SW 1271 (cell line): ENCODE results near the gene ZBTB39.
A peak's percentile ranks its signal among the peaks of the same experiment; 100 is the strongest.
"Not testable (repeated sequence)": the region's sequence is repeated elsewhere in the genome, so short reads cannot be mapped to it uniquely, and the experiment has no call there.

Source experiments
- DNase-seq, 2 experiments: peaks; one replicate each; lab custom pipeline; 2025; lab: John Stamatoyannopoulos, UW

The ZBTB39 gene

DNA sequence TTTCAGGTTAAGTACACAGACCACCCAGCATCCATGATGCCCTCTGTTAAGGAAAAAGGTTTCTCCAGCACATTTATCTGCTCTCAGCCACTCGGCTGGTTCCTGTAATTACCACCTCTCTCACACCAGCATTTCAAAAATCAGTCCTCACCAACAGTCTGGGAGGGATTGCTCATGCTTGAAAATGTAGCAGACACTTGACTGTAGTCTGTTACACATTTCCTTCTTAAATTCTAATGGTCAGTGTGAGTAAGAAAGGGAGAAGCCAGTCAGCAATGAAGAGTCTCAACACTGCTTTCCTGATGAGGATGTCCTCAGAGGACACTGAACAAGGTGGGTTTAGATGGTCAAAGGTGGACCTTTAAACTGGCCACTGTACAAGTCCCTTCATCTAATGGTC is 6.0 kb downstream of the ZBTB39 start:
- no peak for DNase-seq

GRCh38 chr12:56999456-56999855 is 6.9 kb downstream of the ZBTB39 start:
- no peak for DNase-seq

- no peak for DNase-seq
Observed at GRCh38 chr12:56998981-56999380, 7.4 kb downstream of the ZBTB39 start.

GRCh38 chr12:56998316-56998715 is 8.0 kb downstream of the ZBTB39 start:
- no peak for DNase-seq

GRCh38 chr12:56996793-56997545 is 9.4 kb downstream of the ZBTB39 start:
- no peak for DNase-seq

- no peak for DNase-seq
Observed at GRCh38 chr12:56995930-56996496, 10.3 kb downstream of the ZBTB39 start.

DNA sequence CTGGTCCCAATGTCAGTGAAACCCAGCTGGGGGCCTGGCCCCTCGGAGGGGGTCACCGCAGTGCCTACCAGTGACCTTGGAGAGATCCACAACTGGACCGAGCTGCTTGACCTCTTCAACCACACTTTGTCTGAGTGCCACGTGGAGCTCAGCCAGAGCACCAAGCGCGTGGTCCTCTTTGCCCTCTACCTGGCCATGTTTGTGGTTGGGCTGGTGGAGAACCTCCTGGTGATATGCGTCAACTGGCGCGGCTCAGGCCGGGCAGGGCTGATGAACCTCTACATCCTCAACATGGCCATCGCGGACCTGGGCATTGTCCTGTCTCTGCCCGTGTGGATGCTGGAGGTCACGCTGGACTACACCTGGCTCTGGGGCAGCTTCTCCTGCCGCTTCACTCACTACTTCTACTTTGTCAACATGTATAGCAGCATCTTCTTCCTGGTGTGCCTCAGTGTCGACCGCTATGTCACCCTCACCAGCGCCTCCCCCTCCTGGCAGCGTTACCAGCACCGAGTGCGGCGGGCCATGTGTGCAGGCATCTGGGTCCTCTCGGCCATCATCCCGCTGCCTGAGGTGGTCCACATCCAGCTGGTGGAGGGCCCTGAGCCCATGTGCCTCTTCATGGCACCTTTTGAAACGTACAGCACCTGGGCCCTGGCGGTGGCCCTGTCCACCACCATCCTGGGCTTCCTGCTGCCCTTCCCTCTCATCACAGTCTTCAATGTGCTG is 11.0 kb downstream of the ZBTB39 start:
- no peak for DNase-seq

DNA sequence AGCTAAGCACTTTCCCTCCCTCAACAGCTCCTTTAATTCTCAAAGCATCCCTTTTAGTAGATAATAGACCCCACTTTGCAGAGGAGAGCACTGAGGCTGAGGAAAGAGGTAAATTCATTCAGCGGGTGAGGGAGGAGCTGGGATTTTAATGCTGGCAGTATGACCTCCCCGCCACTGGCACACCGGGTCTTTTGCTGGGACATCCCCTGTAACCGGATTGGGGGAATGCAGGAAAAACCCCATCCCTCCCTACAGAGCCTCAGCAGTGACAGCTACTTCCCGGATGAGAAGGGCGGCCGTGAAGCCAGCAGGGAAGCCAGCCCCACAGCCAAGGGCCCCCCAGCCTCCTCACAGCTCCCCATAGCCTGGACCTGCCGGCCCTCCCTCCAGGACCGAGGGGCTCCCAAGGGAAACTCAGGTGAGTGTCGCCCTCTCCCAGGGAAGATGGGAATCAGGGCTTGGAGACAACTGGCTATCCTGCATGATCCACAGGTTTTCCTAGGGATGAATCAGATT is 12.1 kb downstream of the ZBTB39 start:
- no peak for DNase-seq

- DNase-seq, result no peak
Observed at GRCh38 chr12:56993346-56993745, 13.0 kb downstream of the ZBTB39 start.

DNA sequence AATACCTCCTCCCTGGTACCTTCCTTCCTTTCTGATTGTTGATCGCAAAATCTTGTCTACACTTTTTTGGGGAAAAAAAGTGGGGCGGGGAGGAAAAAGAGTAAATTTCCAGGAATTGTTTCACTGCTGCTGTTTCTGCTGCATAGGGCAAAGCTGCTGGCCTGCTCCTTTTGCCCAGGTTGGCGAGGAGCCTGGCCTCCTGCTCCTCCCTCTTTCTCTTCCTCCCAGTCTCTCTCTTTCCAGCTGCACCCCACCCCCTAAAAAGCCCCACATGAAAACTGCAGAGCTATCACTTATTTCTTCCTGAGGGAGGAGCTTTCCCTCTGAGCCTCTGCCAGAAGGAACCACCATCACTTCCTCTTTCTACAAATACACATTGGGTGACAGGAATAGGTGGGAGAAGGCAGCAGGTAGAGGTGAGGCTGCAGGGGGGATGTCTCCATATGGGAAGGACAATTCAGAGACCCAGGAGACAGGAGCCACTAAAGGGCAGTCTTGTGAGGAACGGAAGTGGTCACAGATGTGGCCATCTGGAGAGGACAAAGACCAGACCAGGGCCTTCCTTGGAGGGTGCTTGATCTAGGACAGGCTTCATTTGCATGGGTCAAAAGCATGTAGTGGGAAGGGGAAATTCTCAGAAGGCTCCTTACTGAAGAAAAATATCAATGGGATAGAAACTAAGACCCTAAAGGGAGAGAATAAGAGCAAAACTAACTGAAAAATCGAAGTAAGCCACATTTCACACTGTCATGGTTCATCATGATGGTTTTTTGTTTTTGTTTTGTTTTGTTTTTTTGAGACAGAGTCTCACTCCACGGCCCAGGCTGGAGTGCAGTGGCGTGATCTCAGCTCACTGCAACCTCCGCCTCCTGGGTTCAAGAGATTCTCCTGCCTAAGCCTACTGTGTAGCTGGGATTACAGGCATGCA is 14.8 kb downstream of the ZBTB39 start:
- no peak for DNase-seq

- no peak for DNase-seq
Observed at GRCh38 chr12:56990648-56991318, 15.6 kb downstream of the ZBTB39 start.

DNA sequence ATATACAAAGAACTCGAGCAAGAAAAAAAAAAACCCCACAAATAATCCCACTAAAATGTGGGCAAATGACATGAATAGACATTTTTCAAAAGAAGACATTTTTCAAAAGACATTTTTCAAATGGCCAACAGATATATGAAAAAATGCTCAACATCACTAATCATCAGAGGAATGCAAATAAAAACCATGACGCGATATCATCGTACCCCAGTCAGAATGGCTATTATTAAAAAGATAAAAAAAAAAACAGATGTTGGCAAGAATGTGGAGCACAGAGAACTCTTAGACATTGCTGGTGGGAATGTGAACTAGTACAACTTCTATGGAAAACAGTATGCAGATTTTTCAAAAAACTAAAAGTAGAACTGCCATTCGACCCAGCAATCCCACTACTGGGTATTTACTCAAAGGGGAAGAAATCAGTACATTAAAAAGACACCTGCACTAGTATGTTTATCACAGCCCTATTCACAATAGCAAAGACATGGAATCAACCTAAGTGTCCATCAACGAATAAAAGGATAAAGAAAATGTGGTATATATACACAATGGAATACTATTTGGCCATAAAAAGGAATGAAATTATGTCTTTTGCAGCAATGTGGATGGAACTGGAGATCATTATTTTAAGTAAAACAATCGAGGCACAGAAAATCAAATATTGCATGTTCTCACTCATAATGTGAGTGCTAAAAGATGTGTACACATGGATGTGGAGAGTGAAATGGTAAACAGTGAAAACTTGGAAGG is 16.3 kb downstream of the ZBTB39 start:
- DNase-seq, result no peak

DNA sequence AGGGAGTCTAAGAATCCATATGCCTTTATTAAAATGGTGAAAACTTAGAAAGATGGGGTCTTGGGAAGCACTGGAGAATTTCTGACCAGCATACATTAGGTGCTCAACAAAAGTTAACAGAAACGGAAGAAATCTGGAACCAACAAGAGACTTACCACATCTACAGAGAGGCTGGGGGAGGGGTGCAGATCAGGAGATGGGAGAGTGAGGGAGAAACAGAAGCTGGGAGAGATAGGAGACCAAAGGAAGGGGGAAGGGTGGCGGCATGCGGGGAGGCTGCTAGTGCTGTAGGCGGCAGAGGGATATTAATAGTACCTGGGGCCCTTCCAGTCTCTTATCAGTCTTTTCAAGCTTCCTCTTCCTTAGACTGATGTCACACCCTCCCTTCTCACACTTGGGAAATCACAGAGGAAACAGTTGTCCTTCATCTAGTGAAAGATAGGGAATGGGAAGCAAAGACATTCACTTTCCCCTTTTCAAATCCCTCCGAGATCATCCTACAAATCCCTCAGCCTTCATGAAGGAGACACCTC is 18.1 kb downstream of the ZBTB39 start:
- DNase-seq, result no peak

DNA sequence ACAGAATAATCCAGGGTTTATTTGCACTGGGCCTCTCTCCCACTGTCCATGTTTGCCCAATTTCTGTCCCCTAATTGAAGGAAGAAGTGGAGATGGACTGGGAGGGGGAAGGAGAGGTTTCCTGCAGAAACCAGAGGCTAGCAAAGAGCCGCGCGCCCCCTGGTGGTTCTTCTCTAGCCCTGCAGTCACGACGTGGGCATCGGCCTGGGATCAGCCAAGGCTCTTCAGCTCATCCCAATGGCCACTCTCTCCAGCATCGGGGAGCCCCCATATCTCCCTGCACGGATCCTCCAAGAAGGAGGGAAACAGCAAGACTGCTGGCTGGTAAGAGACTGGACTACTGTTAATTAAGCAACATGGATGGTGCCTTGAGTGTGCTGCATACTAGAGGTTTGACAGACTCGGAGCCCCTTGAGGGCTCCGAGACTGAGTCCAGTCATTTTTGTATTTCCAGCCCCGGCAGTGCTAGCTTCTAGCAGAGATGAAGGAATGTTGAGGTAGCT is 18.7 kb downstream of the ZBTB39 start:
- peak; percentile 22 to 75 for DNase-seq

- DNase-seq, result no peak
Observed at GRCh38 chr12:56987011-56987410, 19.3 kb downstream of the ZBTB39 start.

DNA sequence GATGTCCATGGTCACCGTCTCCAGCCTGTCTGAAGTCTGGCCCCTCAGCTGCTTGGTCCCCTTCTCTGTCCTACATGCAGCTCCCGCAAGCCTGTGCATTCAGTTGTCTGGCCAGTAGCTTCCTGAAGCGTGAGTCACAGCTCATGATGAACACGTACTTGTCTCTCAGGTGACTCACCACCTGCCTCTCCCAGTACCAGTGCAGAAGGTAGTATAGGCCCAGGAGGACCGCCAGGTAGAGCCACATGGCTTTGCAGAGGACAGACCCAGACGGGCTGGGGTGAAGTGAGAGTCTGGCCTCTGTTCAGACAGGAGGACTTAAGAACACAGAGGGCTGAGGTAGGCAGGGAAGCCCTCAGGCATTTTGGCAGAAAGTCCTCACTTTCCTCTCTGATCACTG is 20.6 kb downstream of the ZBTB39 start:
- DNase-seq, result peak in 1 of 2 experiments; percentile 30

DNA sequence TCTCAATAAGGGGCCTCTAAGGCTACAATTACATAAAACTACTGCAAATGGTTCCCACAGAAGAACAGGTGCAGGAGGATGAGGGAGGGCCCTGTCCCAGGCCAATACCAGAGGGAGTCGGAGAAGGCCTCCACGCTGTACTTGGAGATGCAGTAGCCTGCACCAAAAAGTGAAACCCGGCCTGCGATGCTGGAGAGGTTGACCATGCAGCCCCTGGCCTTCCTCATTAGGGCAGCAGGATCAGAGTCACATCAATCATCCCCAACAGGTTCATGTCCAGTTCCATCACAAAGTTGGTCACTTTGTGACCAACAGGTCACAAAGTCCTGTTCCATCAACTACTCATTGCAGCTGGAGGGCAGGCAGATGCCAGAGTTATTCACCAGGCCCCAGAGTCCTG is 23.0 kb downstream of the ZBTB39 start:
- DNase-seq, result no peak

- DNase-seq, result not testable (repeated sequence)
Observed at GRCh38 chr12:56982578-56983236, 23.6 kb downstream of the ZBTB39 start.

GRCh38 chr12:56980941-56981530 is 25.3 kb downstream of the ZBTB39 start:
- no peak for DNase-seq
